Measurements from ENCODE around the gene PTGIR.

Gene PTGIR

DNA sequence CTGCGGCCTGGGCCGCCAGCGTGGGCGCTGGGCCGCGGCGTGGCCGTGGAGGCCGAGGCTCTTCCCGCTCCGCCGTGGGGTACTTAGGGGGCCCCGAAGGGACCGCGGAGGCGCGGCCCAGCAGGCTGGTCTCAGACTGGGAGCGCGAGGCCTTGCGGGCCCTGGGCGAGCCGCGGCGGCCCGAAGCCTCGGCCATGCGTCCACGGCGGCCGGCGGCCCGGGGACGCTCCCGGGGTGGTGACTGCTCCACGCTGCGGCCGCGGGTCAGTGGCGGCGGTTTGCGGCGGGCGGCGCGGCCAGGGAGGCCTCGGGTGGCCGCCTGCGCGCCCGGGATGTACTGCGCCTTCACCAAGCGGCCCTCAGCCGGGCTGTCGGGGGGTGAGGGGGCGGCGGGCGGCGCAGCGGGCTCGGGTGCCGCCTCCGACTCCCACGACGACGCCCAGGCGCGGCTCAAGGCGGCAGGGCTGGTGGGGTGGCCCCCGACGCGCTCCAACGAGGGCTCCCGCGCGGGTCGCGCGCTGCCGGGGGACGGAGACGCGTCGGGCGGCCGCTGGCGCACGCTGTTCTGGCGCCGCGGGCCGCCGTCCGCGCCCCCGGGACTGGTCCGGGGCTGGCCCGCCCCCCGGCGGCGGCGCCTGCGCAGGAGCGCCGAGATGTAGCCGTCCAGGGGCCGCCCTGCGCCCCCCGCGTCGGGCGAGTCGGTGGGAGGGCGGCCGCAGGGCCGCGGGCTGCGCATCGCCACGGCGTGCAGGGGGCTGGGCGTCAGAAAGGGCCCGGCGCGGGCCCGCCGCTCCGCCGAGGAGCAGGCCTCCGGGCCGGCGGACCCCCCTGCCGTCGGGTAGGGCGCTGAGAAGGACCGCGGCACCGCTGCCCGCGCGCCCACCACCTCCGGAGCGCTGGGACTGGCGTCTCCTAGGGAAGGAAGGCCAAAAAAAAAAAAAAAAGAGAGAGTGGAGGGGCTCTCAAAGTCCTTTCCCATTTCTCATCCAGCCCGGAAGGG lies 24.4 kb upstream of the PTGIR start:
- DNase-seq (ENCODE audit: low read depth in 2 of 2): no peak
- TF ChIP-seq, protein P1, sequence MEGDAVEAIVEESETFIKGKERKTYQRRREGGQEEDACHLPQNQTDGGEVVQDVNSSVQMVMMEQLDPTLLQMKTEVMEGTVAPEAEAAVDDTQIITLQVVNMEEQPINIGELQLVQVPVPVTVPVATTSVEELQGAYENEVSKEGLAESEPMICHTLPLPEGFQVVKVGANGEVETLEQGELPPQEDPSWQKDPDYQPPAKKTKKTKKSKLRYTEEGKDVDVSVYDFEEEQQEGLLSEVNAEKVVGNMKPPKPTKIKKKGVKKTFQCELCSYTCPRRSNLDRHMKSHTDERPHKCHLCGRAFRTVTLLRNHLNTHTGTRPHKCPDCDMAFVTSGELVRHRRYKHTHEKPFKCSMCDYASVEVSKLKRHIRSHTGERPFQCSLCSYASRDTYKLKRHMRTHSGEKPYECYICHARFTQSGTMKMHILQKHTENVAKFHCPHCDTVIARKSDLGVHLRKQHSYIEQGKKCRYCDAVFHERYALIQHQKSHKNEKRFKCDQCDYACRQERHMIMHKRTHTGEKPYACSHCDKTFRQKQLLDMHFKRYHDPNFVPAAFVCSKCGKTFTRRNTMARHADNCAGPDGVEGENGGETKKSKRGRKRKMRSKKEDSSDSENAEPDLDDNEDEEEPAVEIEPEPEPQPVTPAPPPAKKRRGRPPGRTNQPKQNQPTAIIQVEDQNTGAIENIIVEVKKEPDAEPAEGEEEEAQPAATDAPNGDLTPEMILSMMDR (IDR thresholded peaks at IDR 0.05; ENCODE audit: low read depth, low read length): no peak
- H3K4me3 ChIP-seq (replicated peaks in 1 of 2; ENCODE audit: low read depth in 2 of 2, low read length in 2 of 2): no peak overlapping the region

DNA sequence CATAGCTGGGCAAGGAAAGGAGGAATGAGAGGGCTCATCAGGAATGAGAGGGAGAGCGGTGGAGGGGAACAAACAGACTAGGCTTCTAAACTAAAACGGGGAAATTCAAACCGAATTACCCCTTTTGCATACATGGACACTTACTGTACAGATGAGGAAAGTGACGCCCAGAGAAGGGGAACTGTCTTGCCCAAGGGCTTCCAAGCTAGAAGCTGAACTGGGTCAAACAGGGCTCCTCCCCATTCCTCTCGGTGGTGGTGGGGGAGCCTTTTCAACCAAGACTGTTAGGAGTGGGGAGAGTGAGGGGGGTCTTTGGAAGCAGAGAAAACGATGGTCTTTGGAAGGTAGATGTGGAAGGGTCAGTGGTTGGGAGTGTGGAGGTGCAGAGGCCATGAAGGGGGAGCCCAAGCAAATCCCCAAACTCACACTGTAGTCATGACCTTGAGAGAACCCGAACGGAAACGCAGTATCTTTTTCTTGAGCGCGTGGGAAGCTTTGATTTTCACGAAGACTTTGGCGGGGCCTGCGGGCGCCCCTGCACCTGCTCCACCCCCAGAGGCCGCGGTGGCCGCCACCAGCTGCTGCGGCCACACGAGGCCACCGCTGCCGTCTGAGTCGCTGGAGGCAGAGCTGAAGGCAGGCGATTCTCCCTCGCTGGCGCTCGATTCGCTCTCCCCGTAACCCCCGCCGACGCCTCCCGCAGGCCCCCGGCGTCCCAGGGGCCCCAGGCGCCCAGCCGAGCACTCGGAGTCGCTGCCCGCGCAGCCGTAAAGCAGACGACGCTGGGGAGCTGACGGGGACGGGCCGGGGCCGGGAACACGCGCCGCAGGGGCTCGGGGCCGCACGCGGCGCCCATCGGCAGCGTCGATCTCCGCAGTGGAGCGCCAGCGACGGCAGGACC lies 23.4 kb upstream of the PTGIR start:
- no peak overlapping the region for H3K4me3 ChIP-seq (replicated peaks in 1 of 2; ENCODE audit: low read depth in 2 of 2, low read length in 2 of 2)
- TF ChIP-seq, protein P1 (IDR thresholded peaks at IDR 0.05; ENCODE audit: low read depth, low read length): no peak
- no peak for DNase-seq (ENCODE audit: low read depth in 2 of 2)

DNA sequence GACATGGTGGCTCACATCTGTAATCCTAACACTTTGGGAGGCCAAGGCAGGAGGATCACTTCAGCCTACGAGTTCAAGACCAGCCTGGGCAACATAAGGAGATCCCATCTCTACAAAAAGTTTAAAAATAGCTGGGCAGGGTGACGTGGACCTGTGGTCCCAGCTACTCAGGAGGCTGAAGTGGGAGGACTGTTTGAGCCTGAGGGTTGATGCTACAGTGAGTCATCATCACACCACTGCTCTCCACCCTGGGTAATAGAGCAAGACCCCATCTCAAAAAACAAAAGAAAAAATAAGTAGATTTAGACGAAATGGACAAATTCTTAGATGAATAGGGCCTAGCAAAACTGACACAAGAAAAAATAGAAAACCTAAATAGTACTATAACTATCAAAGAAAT lies 21.5 kb upstream of the PTGIR start:
- no peak for DNase-seq (ENCODE audit: low read depth in 2 of 2)
- H3K4me3 ChIP-seq (replicated peaks in 1 of 2; ENCODE audit: low read depth in 2 of 2, low read length in 2 of 2): no peak overlapping the region
- TF ChIP-seq, protein P1 (IDR thresholded peaks at IDR 0.05; ENCODE audit: low read depth, low read length): no peak

DNA sequence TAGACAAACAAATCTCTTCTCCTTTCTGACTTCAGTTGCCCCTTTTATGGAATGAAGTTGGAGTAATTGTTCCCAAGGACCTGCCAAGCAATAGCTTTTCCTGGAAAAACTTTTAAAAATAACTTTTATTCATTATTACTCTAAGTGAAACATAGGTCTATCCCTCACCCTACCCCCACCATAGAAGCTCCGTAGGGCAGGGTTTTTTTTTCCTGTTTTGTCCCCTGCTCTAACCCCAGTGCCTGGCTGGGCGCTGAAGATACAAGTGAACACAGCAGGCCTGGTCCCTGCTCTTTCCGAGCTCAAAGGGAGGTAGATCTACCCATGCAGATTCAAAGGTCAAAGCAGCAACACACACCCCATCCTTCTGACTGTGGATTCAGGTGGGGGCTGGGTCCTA lies 19.8 kb upstream of the PTGIR start:
- no peak for DNase-seq (ENCODE audit: low read depth in 2 of 2)
- TF ChIP-seq, protein P1 (IDR thresholded peaks at IDR 0.05; ENCODE audit: low read depth, low read length): no peak
- no peak overlapping the region for H3K4me3 ChIP-seq (replicated peaks in 1 of 2; ENCODE audit: low read depth in 2 of 2, low read length in 2 of 2)

DNA sequence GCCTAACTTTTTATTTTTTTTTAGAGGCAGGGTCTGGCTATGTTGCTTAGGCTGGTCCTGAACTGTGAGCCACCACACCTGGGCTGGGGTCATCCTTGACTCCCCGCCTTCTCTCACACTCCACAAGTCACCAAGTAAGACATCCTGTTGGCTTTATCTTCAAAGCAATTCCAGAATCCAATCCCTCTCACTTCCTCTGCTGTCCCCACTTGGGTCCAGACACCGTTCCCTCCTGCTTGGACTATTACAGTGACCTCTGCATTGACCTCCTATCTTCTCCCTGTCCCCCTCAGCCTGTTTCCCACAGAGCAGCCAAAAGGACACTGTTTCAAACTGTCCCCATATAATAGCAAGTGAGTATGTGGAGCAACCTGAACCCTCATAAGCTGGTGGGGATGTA lies 15.8 kb upstream of the PTGIR start:
- TF ChIP-seq, protein P1 (IDR thresholded peaks at IDR 0.05; ENCODE audit: low read depth, low read length): no peak
- DNase-seq (ENCODE audit: low read depth in 2 of 2): no peak
- H3K4me3 ChIP-seq (replicated peaks in 1 of 2; ENCODE audit: low read depth in 2 of 2, low read length in 2 of 2): no peak overlapping the region

DNA sequence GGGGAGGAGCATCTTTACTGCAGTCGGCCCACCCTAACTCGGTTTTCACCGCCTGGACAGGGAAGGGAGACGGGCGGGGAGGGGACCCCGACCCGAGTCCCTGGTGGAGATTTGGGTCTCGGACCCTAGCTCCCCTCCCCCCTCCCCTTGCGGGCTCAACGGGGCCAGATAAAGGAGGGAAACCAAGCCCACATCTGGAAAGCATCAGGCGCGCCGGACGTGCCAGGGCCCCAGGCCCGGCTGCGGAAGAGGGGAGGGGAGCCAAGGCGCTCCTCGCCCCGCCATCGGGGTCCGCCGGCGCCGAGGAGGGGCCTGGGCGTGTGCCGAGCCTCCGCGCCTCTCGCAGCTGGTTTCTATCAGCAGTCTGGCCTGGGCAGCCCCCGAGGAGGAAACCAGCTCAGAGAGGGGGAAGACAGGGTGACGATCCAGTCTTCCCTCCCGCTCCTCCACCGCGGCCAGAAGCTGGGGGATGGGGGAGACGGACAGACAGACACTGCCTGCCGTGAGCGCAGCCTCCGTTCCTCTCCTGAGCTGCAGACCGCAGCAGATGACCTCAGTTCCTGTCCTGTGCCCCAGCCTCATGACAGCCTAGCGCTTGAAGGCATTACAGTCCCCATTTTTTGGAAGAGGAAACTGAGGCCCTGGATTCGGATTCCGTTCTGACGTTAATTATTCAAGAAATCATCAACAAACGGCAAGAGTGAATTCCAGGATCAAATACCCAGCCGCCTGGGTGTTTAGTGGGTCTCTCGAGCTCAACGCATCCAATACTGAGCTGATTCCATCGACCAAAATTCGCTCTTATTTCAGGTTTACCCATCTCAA lies 14.7 kb upstream of the PTGIR start:
- TF ChIP-seq, protein P1 (IDR thresholded peaks at IDR 0.05; ENCODE audit: low read depth, low read length): no peak
- DNase-seq (ENCODE audit: low read depth in 2 of 2): peak; percentile 62 to 91
- peak overlapping the region; percentile 47 to 51 for H3K4me3 ChIP-seq (replicated peaks in 1 of 2; ENCODE audit: low read depth in 2 of 2, low read length in 2 of 2)
